ENCODE results near the gene TAF4B.

TAF4B gene, protein sequence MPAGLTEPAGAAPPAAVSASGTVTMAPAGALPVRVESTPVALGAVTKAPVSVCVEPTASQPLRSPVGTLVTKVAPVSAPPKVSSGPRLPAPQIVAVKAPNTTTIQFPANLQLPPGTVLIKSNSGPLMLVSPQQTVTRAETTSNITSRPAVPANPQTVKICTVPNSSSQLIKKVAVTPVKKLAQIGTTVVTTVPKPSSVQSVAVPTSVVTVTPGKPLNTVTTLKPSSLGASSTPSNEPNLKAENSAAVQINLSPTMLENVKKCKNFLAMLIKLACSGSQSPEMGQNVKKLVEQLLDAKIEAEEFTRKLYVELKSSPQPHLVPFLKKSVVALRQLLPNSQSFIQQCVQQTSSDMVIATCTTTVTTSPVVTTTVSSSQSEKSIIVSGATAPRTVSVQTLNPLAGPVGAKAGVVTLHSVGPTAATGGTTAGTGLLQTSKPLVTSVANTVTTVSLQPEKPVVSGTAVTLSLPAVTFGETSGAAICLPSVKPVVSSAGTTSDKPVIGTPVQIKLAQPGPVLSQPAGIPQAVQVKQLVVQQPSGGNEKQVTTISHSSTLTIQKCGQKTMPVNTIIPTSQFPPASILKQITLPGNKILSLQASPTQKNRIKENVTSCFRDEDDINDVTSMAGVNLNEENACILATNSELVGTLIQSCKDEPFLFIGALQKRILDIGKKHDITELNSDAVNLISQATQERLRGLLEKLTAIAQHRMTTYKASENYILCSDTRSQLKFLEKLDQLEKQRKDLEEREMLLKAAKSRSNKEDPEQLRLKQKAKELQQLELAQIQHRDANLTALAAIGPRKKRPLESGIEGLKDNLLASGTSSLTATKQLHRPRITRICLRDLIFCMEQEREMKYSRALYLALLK

DNA sequence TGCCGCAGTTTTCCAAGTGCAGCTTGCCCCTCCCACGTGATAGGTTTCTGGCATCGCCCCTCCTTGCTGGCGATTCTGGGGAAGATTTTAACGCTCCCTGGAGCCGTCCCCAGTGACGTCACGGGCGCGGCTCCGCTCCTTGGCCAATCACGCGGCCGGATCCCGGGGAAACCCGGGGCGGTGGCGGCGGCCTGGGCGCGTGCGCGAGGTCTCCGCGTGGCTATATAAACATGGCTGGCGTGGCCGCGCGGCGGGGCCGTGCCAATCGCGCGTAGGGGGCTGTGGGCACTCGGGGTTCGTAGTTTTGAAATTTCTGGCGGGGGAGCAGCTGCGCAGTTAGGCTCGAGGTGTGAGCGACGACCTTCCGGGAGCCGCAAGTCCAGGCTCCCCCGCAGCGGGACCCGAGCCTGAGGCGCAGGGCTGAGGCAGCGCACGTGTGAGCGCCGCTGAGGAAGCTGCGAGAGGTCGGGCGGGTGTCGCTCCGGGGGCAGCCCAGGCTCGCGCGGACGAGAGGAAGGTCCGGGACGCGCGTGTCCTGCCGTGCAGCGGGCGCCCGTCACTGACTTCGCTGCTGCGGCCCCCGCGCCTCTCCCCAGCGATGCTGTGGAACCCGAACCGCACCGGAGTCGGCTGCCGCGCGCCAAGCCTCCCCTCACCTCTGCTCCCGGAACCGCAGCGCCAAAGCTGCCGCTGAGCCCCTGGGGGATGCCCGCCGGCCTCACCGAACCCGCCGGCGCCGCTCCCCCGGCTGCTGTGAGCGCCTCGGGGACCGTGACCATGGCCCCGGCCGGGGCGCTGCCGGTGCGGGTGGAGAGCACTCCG is at the start of gene TAF4B:
TAF4B (plus strand) TSS at position 217 of the 822 bp plus-strand sequence; CDS start at position 706, 489 bp downstream.
- Histone ChIP-seq H3K36me3 (ENCODE audit: control insufficient read depth, insufficient read depth, low read length) (no peaks in the 10 kb centered on the region), H3K4me3 (replicated peaks; ENCODE audit: low read depth, low read length) (peak within 1 kb of the TSS; percentile 88), H3K27me3 (replicated peaks; ENCODE audit: control insufficient read depth, insufficient read depth, low read length) (no peaks in the 10 kb centered on the region)
- peak; percentile 96 for DNase-seq (ENCODE audit: extremely low read depth, insufficient read length)
- TF ChIP-seq, protein P1, sequence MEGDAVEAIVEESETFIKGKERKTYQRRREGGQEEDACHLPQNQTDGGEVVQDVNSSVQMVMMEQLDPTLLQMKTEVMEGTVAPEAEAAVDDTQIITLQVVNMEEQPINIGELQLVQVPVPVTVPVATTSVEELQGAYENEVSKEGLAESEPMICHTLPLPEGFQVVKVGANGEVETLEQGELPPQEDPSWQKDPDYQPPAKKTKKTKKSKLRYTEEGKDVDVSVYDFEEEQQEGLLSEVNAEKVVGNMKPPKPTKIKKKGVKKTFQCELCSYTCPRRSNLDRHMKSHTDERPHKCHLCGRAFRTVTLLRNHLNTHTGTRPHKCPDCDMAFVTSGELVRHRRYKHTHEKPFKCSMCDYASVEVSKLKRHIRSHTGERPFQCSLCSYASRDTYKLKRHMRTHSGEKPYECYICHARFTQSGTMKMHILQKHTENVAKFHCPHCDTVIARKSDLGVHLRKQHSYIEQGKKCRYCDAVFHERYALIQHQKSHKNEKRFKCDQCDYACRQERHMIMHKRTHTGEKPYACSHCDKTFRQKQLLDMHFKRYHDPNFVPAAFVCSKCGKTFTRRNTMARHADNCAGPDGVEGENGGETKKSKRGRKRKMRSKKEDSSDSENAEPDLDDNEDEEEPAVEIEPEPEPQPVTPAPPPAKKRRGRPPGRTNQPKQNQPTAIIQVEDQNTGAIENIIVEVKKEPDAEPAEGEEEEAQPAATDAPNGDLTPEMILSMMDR (IDR thresholded peaks at IDR 0.05; ENCODE audit: insufficient read depth, low read length, poor library complexity, severe bottlenecking), result no peak

DNA sequence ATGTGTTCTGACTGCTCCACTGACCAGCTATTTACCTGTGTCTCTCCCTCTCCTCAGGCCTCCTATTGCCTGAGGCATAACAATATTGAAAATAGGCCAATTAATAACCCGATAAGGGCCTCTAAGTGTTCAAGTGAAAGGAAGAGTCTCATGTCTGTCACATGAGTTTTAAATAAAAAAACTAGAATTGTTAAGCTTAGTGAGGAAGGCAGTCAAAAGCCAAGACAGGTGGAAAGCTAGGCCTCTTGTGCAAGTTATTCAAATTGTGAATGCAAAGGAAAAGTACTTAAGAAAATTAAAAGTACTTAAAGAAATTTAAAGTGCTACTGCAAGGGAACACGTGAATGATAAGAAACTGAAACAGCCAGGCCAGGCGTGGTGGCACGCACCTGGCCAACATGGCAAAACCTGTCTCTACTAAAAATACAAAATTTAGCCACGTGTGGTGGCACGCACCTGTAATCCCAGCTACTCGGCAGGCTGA is 44.9 kb upstream of the TAF4B start:
- Histone ChIP-seq H3K4me3 (replicated peaks; ENCODE audit: low read depth, low read length) (no peak overlapping the region), H3K36me3 (ENCODE audit: control insufficient read depth, insufficient read depth, low read length) (no peaks in the 10 kb centered on the region), H3K27me3 (replicated peaks; ENCODE audit: control insufficient read depth, insufficient read depth, low read length) (no peaks in the 10 kb centered on the region)
- DNase-seq (ENCODE audit: extremely low read depth, insufficient read length), result no peak
- TF ChIP-seq, protein P1 (IDR thresholded peaks at IDR 0.05; ENCODE audit: insufficient read depth, low read length, poor library complexity, severe bottlenecking), result no peak

DNA sequence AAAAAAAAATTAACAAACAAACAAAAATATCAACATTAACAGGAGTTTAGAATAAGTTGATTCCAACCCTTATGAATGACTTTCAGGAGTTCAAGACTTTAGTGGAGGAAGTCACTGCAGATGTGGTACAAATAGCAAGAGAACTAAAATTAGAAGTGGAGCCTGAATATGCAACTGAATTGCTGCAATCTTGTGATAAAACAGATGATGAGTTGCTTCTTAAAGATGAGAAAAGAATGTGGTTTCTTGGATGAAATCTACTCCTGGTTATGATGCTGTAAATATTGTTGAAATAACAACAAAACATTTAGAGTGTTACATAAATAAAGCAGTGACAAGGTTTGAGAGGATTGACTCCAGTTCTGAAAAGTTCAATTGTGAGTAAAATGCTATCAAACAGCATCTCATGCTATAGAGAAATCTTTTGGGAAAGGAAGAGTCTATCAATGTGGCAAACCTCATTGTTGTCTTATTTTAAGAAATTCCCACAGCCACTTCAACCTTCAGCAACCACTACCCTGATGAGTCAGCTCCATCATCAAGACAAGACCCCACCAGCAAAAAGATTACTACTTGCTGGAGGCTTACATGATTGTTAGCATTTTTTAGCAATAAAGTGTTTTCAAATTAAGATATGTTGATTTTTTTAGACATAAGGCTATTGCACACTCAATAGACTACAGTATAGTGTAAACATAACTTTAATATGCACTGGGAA is 42.7 kb upstream of the TAF4B start:
- Histone ChIP-seq H3K27me3 (replicated peaks; ENCODE audit: control insufficient read depth, insufficient read depth, low read length) (no peaks in the 10 kb centered on the region), H3K36me3 (ENCODE audit: control insufficient read depth, insufficient read depth, low read length) (no peaks in the 10 kb centered on the region), H3K4me3 (replicated peaks; ENCODE audit: low read depth, low read length) (no peak overlapping the region)
- TF ChIP-seq, protein P1 (IDR thresholded peaks at IDR 0.05; ENCODE audit: insufficient read depth, low read length, poor library complexity, severe bottlenecking), result no peak
- DNase-seq (ENCODE audit: extremely low read depth, insufficient read length), result no peak

DNA sequence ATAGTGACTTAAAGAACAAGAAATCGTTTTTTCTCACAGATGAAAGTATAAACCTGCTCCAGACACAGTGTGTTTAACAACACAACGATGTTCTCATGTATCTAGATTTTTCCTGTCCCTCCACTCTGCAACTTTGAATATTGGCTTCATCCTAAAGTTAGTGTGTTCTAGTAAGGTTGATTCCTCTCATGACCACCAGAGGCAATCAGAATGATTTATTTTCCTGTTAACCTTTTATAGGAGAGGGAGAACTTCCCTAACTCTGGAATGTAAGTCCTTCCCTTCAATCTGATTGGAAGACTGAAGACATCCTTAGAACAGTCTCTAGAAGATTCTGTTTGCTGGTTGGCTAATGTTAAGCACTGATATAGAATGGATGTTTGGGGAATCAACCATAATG is 41.0 kb upstream of the TAF4B start:
- TF ChIP-seq, protein P1 (IDR thresholded peaks at IDR 0.05; ENCODE audit: insufficient read depth, low read length, poor library complexity, severe bottlenecking), result peak; percentile 9
- H3K27me3 ChIP-seq (replicated peaks; ENCODE audit: control insufficient read depth, insufficient read depth, low read length), result no peaks in the 10 kb centered on the region
- H3K36me3 ChIP-seq (ENCODE audit: control insufficient read depth, insufficient read depth, low read length), result no peaks in the 10 kb centered on the region
- DNase-seq (ENCODE audit: extremely low read depth, insufficient read length), result no peak
- H3K4me3 ChIP-seq (replicated peaks; ENCODE audit: low read depth, low read length), result no peak overlapping the region

DNA sequence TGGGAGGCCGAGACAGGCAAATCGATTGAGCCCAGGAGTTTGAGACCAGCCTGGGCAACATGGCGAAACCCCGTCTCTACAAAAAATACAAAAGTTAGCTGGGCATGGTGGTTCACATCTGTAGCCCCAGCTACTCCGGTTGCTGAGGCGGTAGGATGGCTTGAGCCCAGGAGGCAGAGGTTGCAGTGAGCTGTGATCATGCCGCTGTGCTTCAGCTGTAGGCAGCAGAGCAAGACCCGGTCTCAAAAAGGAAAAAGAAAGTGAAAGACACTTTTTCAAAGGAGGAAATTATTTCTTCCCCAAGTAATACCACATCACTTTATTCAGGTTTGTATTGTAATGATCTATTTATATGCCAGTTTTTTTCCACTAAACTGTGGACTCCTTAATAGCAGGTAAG is 35.7 kb upstream of the TAF4B start:
- Histone ChIP-seq H3K27me3 (replicated peaks; ENCODE audit: control insufficient read depth, insufficient read depth, low read length) (no peaks in the 10 kb centered on the region), H3K4me3 (replicated peaks; ENCODE audit: low read depth, low read length) (peak overlapping the region; percentile 35), H3K36me3 (ENCODE audit: control insufficient read depth, insufficient read depth, low read length) (no peaks in the 10 kb centered on the region)
- DNase-seq (ENCODE audit: extremely low read depth, insufficient read length), result peak; percentile 66
- TF ChIP-seq, protein P1 (IDR thresholded peaks at IDR 0.05; ENCODE audit: insufficient read depth, low read length, poor library complexity, severe bottlenecking), result no peak

All from GM06990 (cell line).